Pons (tissue), 1 donor: ENCODE results near the gene CLK4.

Experiments
- DNase-seq: peaks from one replicate; pipeline ENCODE4 v3.0.0-alpha.2; 2016; ENCODE audit warnings: low spot score

CLK4 gene

GRCh38 chr5:178626484-178627258 lies at the start of gene CLK4:
CLK4 (minus strand) TSS chr5:178627050; CDS start chr5:178623416, 3,634 bp downstream.
- peak; percentile 93 for DNase-seq

- no peak for DNase-seq
Measured at GRCh38 chr5:178675922-178676321, 49.1 kb upstream of the CLK4 start.

- DNase-seq = no peak
Measured at GRCh38 chr5:178674334-178674733, 47.5 kb upstream of the CLK4 start.

- no peak for DNase-seq
Measured at GRCh38 chr5:178673801-178674295, 47.0 kb upstream of the CLK4 start.

- no peak for DNase-seq
Measured at GRCh38 chr5:178672630-178673029, 45.8 kb upstream of the CLK4 start.

GRCh38 chr5:178671602-178672144 lies 44.8 kb upstream of the CLK4 start:
- no peak for DNase-seq

- no peak for DNase-seq
Measured at GRCh38 chr5:178670351-178670885, 43.6 kb upstream of the CLK4 start.

- DNase-seq = no peak
Measured at GRCh38 chr5:178668579-178668978, 41.7 kb upstream of the CLK4 start.

- no peak for DNase-seq
Measured at GRCh38 chr5:178667688-178668087, 40.8 kb upstream of the CLK4 start.

- DNase-seq = no peak
Measured at GRCh38 chr5:178667101-178667500, 40.3 kb upstream of the CLK4 start.

- no peak for DNase-seq
Measured at GRCh38 chr5:178664141-178664540, 37.3 kb upstream of the CLK4 start.

- DNase-seq = no peak
Measured at GRCh38 chr5:178662541-178662860, 35.7 kb upstream of the CLK4 start.

GRCh38 chr5:178661836-178662540 lies 35.1 kb upstream of the CLK4 start:
- DNase-seq = no peak

GRCh38 chr5:178651046-178651810 lies 24.4 kb upstream of the CLK4 start:
- DNase-seq = no peak

GRCh38 chr5:178650214-178650613 lies 23.4 kb upstream of the CLK4 start:
- DNase-seq = no peak

GRCh38 chr5:178649580-178649979 lies 22.7 kb upstream of the CLK4 start:
- DNase-seq = no peak

- no peak for DNase-seq
Measured at GRCh38 chr5:178644826-178645545, 18.1 kb upstream of the CLK4 start.

- DNase-seq = no peak
Measured at GRCh38 chr5:178642351-178642909, 15.6 kb upstream of the CLK4 start.

GRCh38 chr5:178641711-178642110 lies 14.9 kb upstream of the CLK4 start:
- DNase-seq = no peak

GRCh38 chr5:178640331-178641045 lies 13.6 kb upstream of the CLK4 start:
- no peak for DNase-seq
